Stimulated activated CD4-positive, alpha-beta T cell treated with anti-CD3 and anti-CD28 coated beads, Interleukin-1b, Interleukin-23, amount 100 ng/mL, for 1 hour (primary cell): Measurements from ENCODE around the gene ZSCAN26.
"Not testable (repeated sequence)": the region's sequence is repeated elsewhere in the genome, so short reads cannot be mapped to it uniquely, and the experiment has no call there.

Source experiments
- DNase-seq, 2 donors: peaks; one replicate each; pipeline ENCODE4 v3.0.0-alpha.2; 2020; ENCODE audit warnings: low read depth in 2 of 2

ZSCAN26 gene

GRCh38 chr6:28257042-28257441, 9.9 kb upstream of the ZSCAN26 start:
- no peak for DNase-seq

- no peak for DNase-seq
These were observed 7.8 kb upstream of the ZSCAN26 start, which contains the start of gene NKAPL for GRCh38 chr6:28258877-28259777. Gene NKAPL (plus strand): TSS chr6:28259297. CDS start chr6:28259372, 75 bp downstream.

GRCh38 chr6:28263922-28264321, 3.0 kb upstream of the ZSCAN26 start:
- DNase-seq, result no peak

- no peak for DNase-seq
These were observed 2.0 kb upstream of the ZSCAN26 start for GRCh38 chr6:28264834-28265401.

GRCh38 chr6:28266563-28266961, 381 bp upstream of the ZSCAN26 start:
- DNase-seq, result no peak

GRCh38 chr6:28267695-28268059, 734 bp downstream of the ZSCAN26 start:
- DNase-seq, result no peak

GRCh38 chr6:28269492-28269891, 2.5 kb downstream of the ZSCAN26 start:
- DNase-seq, result no peak

- DNase-seq, result no peak
These were observed 7.9 kb downstream of the ZSCAN26 start for GRCh38 chr6:28274888-28275287.

- no peak for DNase-seq
These were observed 10.8 kb downstream of the ZSCAN26 start for GRCh38 chr6:28277746-28278145.

GRCh38 chr6:28280595-28281287, 13.8 kb downstream of the ZSCAN26 start:
- no peak for DNase-seq

- DNase-seq, result peak in 1 of 2 donors; percentile 21
These were observed 14.5 kb downstream of the ZSCAN26 start, which contains the start of gene PGBD1 for GRCh38 chr6:28281288-28282064. Gene PGBD1 (plus strand): TSS chr6:28281572. CDS start chr6:28283814, 2,242 bp downstream.

GRCh38 chr6:28282926-28283325, 16.0 kb downstream of the ZSCAN26 start:
- DNase-seq, result no peak

GRCh38 chr6:28291573-28291972, 24.6 kb downstream of the ZSCAN26 start:
- DNase-seq, result no peak

GRCh38 chr6:28295326-28295725, 28.4 kb downstream of the ZSCAN26 start:
- DNase-seq, result no peak

- no peak for DNase-seq
These were observed 29.6 kb downstream of the ZSCAN26 start for GRCh38 chr6:28296520-28297060.

GRCh38 chr6:28303570-28303969, 36.6 kb downstream of the ZSCAN26 start:
- DNase-seq, result no peak

GRCh38 chr6:28306363-28306762, 39.4 kb downstream of the ZSCAN26 start:
- not testable (repeated sequence) for DNase-seq

GRCh38 chr6:28311139-28311823, 44.3 kb downstream of the ZSCAN26 start:
- DNase-seq, result no peak

GRCh38 chr6:28312939-28313338, 46.0 kb downstream of the ZSCAN26 start:
- DNase-seq, result no peak

- DNase-seq, result no peak
These were observed 48.7 kb downstream of the ZSCAN26 start for GRCh38 chr6:28315628-28316027.

GRCh38 chr6:28317866-28318265, 50.9 kb downstream of the ZSCAN26 start:
- not testable (repeated sequence) for DNase-seq
